SK-N-SH (cell line): ENCODE results near the gene THBS3. TPM values are rescaled to one million over a fixed set of nuclear protein-coding genes. Genes with fewer than 3 reads are reported as not detected.
"Not testable (repeated sequence)": the region's sequence is repeated elsewhere in the genome, so short reads cannot be mapped to it uniquely, and the experiment has no call there.

Experiments used
- CTCF ChIA-PET: fragments of 300-600, 350-600 bp; formaldehyde crosslinking; extraction: SDS; loops from one replicate; lab custom pipeline; 2021; lab: Yijun Ruan, JAX
- POLR2A ChIA-PET: fragments of 350-600 bp; sonication (Branson Sonifier 250); formaldehyde crosslinking; extraction: SDS; loops from one replicate; lab custom pipeline; 2020; ENCODE audit warnings: antibody characterized with exemption, inconsistent platforms; lab: Yijun Ruan, JAX
- DNase-seq: peaks from one replicate; pipeline ENCODE4 v3.0.0; 2012
- H2AFZ ChIP-seq: fragments of 200-600 bp; sonication (generic); 2 replicates; pipeline ENCODE4 v1.8.1; 2016; ENCODE audit warnings: antibody characterized with exemption, mild to moderate bottlenecking, low read depth
- H3F3A ChIP-seq: fragments of 200-600 bp; sonication (generic); replicated peaks from 2 replicates; pipeline ENCODE3; 2016; ENCODE audit warnings: antibody characterized with exemption, mild to moderate bottlenecking; ENCODE audit not compliant: insufficient read depth
- H3K27ac ChIP-seq, 2 experiments: fragments of 200-500 bp in 1 of 2; fragments of 200-600 bp in 1 of 2; sonication (Bioruptor generic) in 1 of 2; sonication (generic), shearing (Covaris generic) in 1 of 2; 2 replicates each; pipeline versions ENCODE4 v1.5.1 to v1.6.1; 2014 to 2016; ENCODE audit warnings: low read depth in 2 of 2, inconsistent platforms in 1 of 2, low read length in 1 of 2, mild to moderate bottlenecking in 1 of 2, mixed read lengths in 1 of 2
- H3K27me3 ChIP-seq: fragments of 200-600 bp; sonication (generic), shearing (Covaris generic); 2 replicates; pipeline ENCODE4 v1.6.1; 2016; ENCODE audit warnings: mixed run types; ENCODE audit not compliant: insufficient read depth
- H3K36me3 ChIP-seq, 2 experiments: fragments of 200-500 bp in 1 of 2; fragments of 200-600 bp in 1 of 2; sonication (Bioruptor generic) in 1 of 2; sonication (generic) in 1 of 2; replicated peaks in 1 of 2; 2 replicates each; pipeline versions ENCODE3 to v1.5.1; 2014 to 2016; ENCODE audit warnings: low read length in 1 of 2, mild to moderate bottlenecking in 1 of 2; ENCODE audit not compliant: insufficient read depth in 2 of 2, control insufficient read depth in 1 of 2
- H3K4me1 ChIP-seq, 2 experiments: fragments of 200-500 bp in 1 of 2; fragments of 200-600 bp in 1 of 2; sonication (Bioruptor generic) in 1 of 2; sonication (generic), shearing (Covaris generic) in 1 of 2; 2 replicates each; pipeline versions ENCODE4 v1.5.1 to v1.6.1; 2014 to 2016; ENCODE audit warnings: low read depth in 1 of 2, low read length in 1 of 2, mixed run types in 1 of 2; ENCODE audit not compliant: insufficient read depth in 2 of 2, control insufficient read depth in 1 of 2
- H3K4me2 ChIP-seq: fragments of 200-600 bp; sonication (generic), shearing (Covaris generic); 2 replicates; pipeline ENCODE4 v1.6.1; 2017; ENCODE audit warnings: mixed run types
- H3K4me3 ChIP-seq, 2 experiments: fragments of 200-500 bp in 1 of 2; fragments of 200-600 bp in 1 of 2; sonication (Bioruptor generic) in 1 of 2; sonication (generic), shearing (Covaris generic) in 1 of 2; 2 replicates each; pipeline versions ENCODE4 v1.5.1 to v1.8.1; 2014 to 2016; ENCODE audit warnings: low read depth in 2 of 2, inconsistent platforms in 1 of 2, low read length in 1 of 2, mild to moderate bottlenecking in 1 of 2, mixed read lengths in 1 of 2, moderate library complexity in 1 of 2
- H3K79me2 ChIP-seq: fragments of 200-600 bp; sonication (generic); 2 replicates; pipeline ENCODE4 v1.8.1; 2017; ENCODE audit warnings: mild to moderate bottlenecking; ENCODE audit not compliant: insufficient read depth
- H3K9ac ChIP-seq: fragments of 200-600 bp; sonication (generic); 2 replicates; pipeline ENCODE4 v1.6.1; 2017; ENCODE audit warnings: mixed run types
- H3K9me2 ChIP-seq: fragments of 200-600 bp; sonication (generic); 2 replicates; pipeline ENCODE4 v1.6.1; 2017; ENCODE audit warnings: mixed run types
- H3K9me3 ChIP-seq: fragments of 200-600 bp; sonication (generic); 2 replicates; pipeline ENCODE4 v1.6.1; 2017; ENCODE audit warnings: mixed run types, mild to moderate bottlenecking, moderate library complexity
- H4K20me1 ChIP-seq: fragments of 200-600 bp; sonication (generic); 2 replicates; pipeline ENCODE4 v1.6.1; 2017; ENCODE audit warnings: mild to moderate bottlenecking, mixed run types; ENCODE audit not compliant: insufficient read depth
- EP300 ChIP-seq, 2 experiments: IDR thresholded peaks; 2 replicates each; pipeline versions ENCODE4 v1.4.0 to v1.6.1; 2012; ENCODE audit warnings: borderline replicate concordance in 1 of 2, low read depth in 1 of 2, low read length in 1 of 2
- FOSL2 ChIP-seq: IDR thresholded peaks from 2 replicates; pipeline ENCODE4 v1.4.0; 2012; ENCODE audit warnings: low read depth, mild to moderate bottlenecking, moderate library complexity, borderline replicate concordance
- GATA2 ChIP-seq: sonication (generic); formaldehyde crosslinking; IDR thresholded peaks from 2 replicates; pipeline ENCODE4 v1.5.0; 2020; ENCODE audit warnings: mild to moderate bottlenecking, missing genetic modification reagents
- IRF3 ChIP-seq: fragments of 150-350 bp; IDR thresholded peaks from 2 replicates; pipeline ENCODE4 v1.6.1; 2016; ENCODE audit warnings: mild to moderate bottlenecking, low read depth, low read length
- JUND ChIP-seq: IDR thresholded peaks from 2 replicates; pipeline ENCODE4 v1.4.0; 2012
- MAX ChIP-seq: IDR thresholded peaks from 2 replicates; pipeline ENCODE4 v1.4.0; 2012; ENCODE audit warnings: low read depth
- MEF2A ChIP-seq: IDR thresholded peaks from 2 replicates; pipeline ENCODE4 v1.4.0; 2012; ENCODE audit warnings: low read depth, borderline replicate concordance
- NFIC ChIP-seq: IDR thresholded peaks from 2 replicates; pipeline ENCODE4 v1.4.0; 2012; ENCODE audit warnings: borderline replicate concordance
- NRF1 ChIP-seq: IDR thresholded peaks from 2 replicates; pipeline ENCODE4 v1.6.1; 2012; ENCODE audit warnings: low read depth, mild to moderate bottlenecking, low read length
- PBX3 ChIP-seq: IDR thresholded peaks from 2 replicates; pipeline ENCODE4; 2012
- POLR2AphosphoS5 ChIP-seq: IDR thresholded peaks from 2 replicates; pipeline ENCODE4 v1.6.1; 2012; ENCODE audit warnings: low read depth, low read length
- RCOR1 ChIP-seq: fragments of 150-350 bp; IDR thresholded peaks from 2 replicates; pipeline ENCODE4 v1.6.1; 2017; ENCODE audit warnings: antibody characterized with exemption, low read length
- RFX5 ChIP-seq: IDR thresholded peaks from 2 replicates; pipeline ENCODE4 v1.6.1; 2012; ENCODE audit warnings: mild to moderate bottlenecking, improper control_type of control experiment, low read length
- RXRA ChIP-seq: IDR thresholded peaks from 2 replicates; pipeline ENCODE4 v1.4.0; 2012; ENCODE audit warnings: low read depth, mild to moderate bottlenecking, borderline replicate concordance
- TAF1 ChIP-seq: IDR thresholded peaks from 2 replicates; pipeline ENCODE4 v1.6.1; 2012; ENCODE audit warnings: low read depth, mild to moderate bottlenecking, low read length, moderate library complexity, borderline replicate concordance
- TCF12 ChIP-seq: IDR thresholded peaks from 2 replicates; pipeline ENCODE4 v1.4.0; 2012
- USF1 ChIP-seq: IDR thresholded peaks from 2 replicates; pipeline ENCODE4 v1.4.0; 2012; ENCODE audit warnings: low read depth, borderline replicate concordance
- YY1 ChIP-seq: IDR thresholded peaks from 2 replicates; pipeline ENCODE4 v1.4.0; 2012; ENCODE audit warnings: low read depth, mild to moderate bottlenecking
- WGBS: methylation state at CpG from one replicate; pipeline ENCODE4 v1.1.6; 2017; ENCODE audit warnings: low lambda C conversion rate; 5-methylcytosine and 5-hydroxymethylcytosine counted together
- polyA plus RNA-seq, 3 experiments: library from polyadenylated mRNA; depleted of rRNA; stranded (reverse); fragments of >200 nt; gene quantifications; 2 replicates each; pipeline ENCODE4 v1.2.3, GENCODE V29; 2012

The THBS3 gene
- polyA plus RNA-seq, 1 of the 3 experiments (the other 2 are of a cell fraction) = 124 TPM

- 82% methylated on average over 7 of the region's 13 CpGs for WGBS
- H2AFZ ChIP-seq, H3K4me1 ChIP-seq, H3K9me3 ChIP-seq, H3F3A ChIP-seq, H3K27me3 ChIP-seq, H3K4me2 ChIP-seq, POLR2A ChIA-PET, H3K79me2 ChIP-seq, H3K4me3 ChIP-seq, H3K9me2 ChIP-seq, DNase-seq, H3K9ac ChIP-seq, H3K36me3 ChIP-seq, H4K20me1 ChIP-seq: not testable (repeated sequence)
- H3K27ac ChIP-seq = peak overlapping the region in 1 of 2 experiments; percentile 28; a peak in 1 of 4 replicates
- CTCF ChIA-PET = interaction anchor here (0.7 to 1.1 kb wide), 2 partner anchors 39 to 93 kb away, joined by 3 to 4 read pairs; no protein-coding TSS in a partner anchor
These were observed 24.6 kb upstream of the THBS3 start for GRCh38 chr1:155232001-155232978.

- 62% methylated on average over 3 of the region's 3 CpGs for WGBS
- H3K9me2 ChIP-seq, H3F3A ChIP-seq, H3K4me1 ChIP-seq, H3K4me2 ChIP-seq, H3K36me3 ChIP-seq, H3K9ac ChIP-seq, H2AFZ ChIP-seq, H3K27me3 ChIP-seq, H3K9me3 ChIP-seq, H3K4me3 ChIP-seq, H4K20me1 ChIP-seq, H3K79me2 ChIP-seq, DNase-seq, POLR2A ChIA-PET: not testable (repeated sequence)
- H3K27ac ChIP-seq = peak overlapping the region in 1 of 2 experiments; percentile 28; a peak in 1 of 4 replicates
- CTCF ChIA-PET = interaction anchor here (1.1 kb wide), 1 partner anchor 94 kb away, joined by 4 read pairs; no protein-coding TSS in a partner anchor
These were observed 23.6 kb upstream of the THBS3 start for GRCh38 chr1:155231302-155231701.

- no peak for TF ChIP-seq GATA2 (CRISPR knock-in tag)
- no peak for TF ChIP-seq YY1
- TF ChIP-seq FOSL2 = no peak
- no peak for TF ChIP-seq JUND
- no peak for TF ChIP-seq TCF12
- no peak for TF ChIP-seq RFX5
- no peak for TF ChIP-seq MAX
- TF ChIP-seq POLR2AphosphoS5 = no peak
- no peak for TF ChIP-seq EP300 (IDR thresholded peaks at IDR 0.05; ENCODE audit: borderline replicate concordance in 1 of 2, low read depth in 1 of 2, low read length in 1 of 2)
- TF ChIP-seq USF1 = no peak
- no peak for TF ChIP-seq TAF1
- TF ChIP-seq NRF1 = no peak
- TF ChIP-seq RXRA = no peak
- no peak for TF ChIP-seq RCOR1
- no peak for TF ChIP-seq NFIC
- TF ChIP-seq IRF3 = no peak
- no peak for TF ChIP-seq MEF2A
- TF ChIP-seq PBX3 = no peak
- peak overlapping the region; percentile 59 for H3K4me2 ChIP-seq
- no peaks in the 10 kb centered on the region for H4K20me1 ChIP-seq
- H3K9me3 ChIP-seq = no peaks in the 10 kb centered on the region
- H3K9me2 ChIP-seq = no peaks in the 10 kb centered on the region
- H3K27ac ChIP-seq = peak overlapping the region; percentile 55 to 86
- H3F3A ChIP-seq = peaks cover 34% of the 10 kb centered on the region
- no peaks in the 10 kb centered on the region for H3K27me3 ChIP-seq
- ChIA-PET CTCF (interaction anchor here (1.2 to 4.1 kb wide), 6 partner anchors 17 to 52 kb away, joined by 3 to 48 read pairs (median 14); partner anchors contain the start of genes ENTREP3, MTX1, THBS3 and TRIM46), POLR2A (interaction anchor here (0.6 to 1.2 kb wide), 3 partner anchors 10 to 35 kb away, joined by 3 to 5 read pairs (median 3); partner anchors contain the start of gene THBS3)
- WGBS = 82% methylated on average over 9 of the region's 9 CpGs
- no peaks in the 10 kb centered on the region for H3K36me3 ChIP-seq
- DNase-seq = no peak
- H3K4me3 ChIP-seq = peak overlapping the region; percentile 28 to 39; a peak in 3 of 4 replicates
- H2AFZ ChIP-seq = peak overlapping the region; percentile 69; the same call in 1 of the 2 replicates
- peaks cover 25% of the 10 kb centered on the region for H3K79me2 ChIP-seq
- H3K4me1 ChIP-seq = peaks cover 12 to 14% of the 10 kb centered on the region in 2 experiments; a peak in 3 of 4 replicates
- H3K9ac ChIP-seq = peak overlapping the region; percentile 63
These were observed 20.4 kb upstream of the THBS3 start for GRCh38 chr1:155228096-155228427.
